Cerebellar cortex (tissue), 1 donor: Measurements from ENCODE around the gene CFL1.

Experiments
- DNase-seq: peaks from one replicate; pipeline ENCODE4 v3.0.0-alpha.2; 2015; ENCODE audit warnings: low spot score

The CFL1 gene

GRCh38 chr11:65869643-65870306, 11.8 kb upstream of the CFL1 start:
- DNase-seq, result no peak

GRCh38 chr11:65868907-65869306, 10.9 kb upstream of the CFL1 start:
- DNase-seq, result no peak

GRCh38 chr11:65868076-65868667, 10.2 kb upstream of the CFL1 start:
- DNase-seq, result peak; percentile 80

- peak; percentile 55 for DNase-seq
These were observed 9.5 kb upstream of the CFL1 start for GRCh38 chr11:65867284-65868071.

- no peak for DNase-seq
These were observed 8.7 kb upstream of the CFL1 start for GRCh38 chr11:65866509-65867283.

GRCh38 chr11:65865550-65866172, 7.7 kb upstream of the CFL1 start:
- DNase-seq, result no peak

- no peak for DNase-seq
These were observed 6.9 kb upstream of the CFL1 start for GRCh38 chr11:65864706-65865471.

GRCh38 chr11:65863889-65864705, 6.1 kb upstream of the CFL1 start:
- no peak for DNase-seq

- no peak for DNase-seq
These were observed 5.2 kb upstream of the CFL1 start for GRCh38 chr11:65862941-65863888.

GRCh38 chr11:65862191-65862735, 4.3 kb upstream of the CFL1 start:
- no peak for DNase-seq

- DNase-seq, result no peak
These were observed 3.7 kb upstream of the CFL1 start for GRCh38 chr11:65861533-65862183.

GRCh38 chr11:65861165-65861505, 3.2 kb upstream of the CFL1 start:
- DNase-seq, result no peak

GRCh38 chr11:65860278-65861164, 2.5 kb upstream of the CFL1 start, which contains the start of gene MUS81:
Gene MUS81 (plus strand): TSS chr11:65860433. CDS start chr11:65860754, 321 bp downstream.
- DNase-seq, result peak; percentile 98

GRCh38 chr11:65859812-65860277, 1.9 kb upstream of the CFL1 start:
- no peak for DNase-seq

- DNase-seq, result peak; percentile 99
These were observed 1.3 kb upstream of the CFL1 start for GRCh38 chr11:65859095-65859811.

- no peak for DNase-seq
These were observed 704 bp upstream of the CFL1 start for GRCh38 chr11:65858681-65859087.

GRCh38 chr11:65857500-65857852, 504 bp downstream of the CFL1 start:
- DNase-seq, result no peak
